MM.1S (cell line): ENCODE results near the gene TKFC.

Source experiments
- CTCF ChIP-seq: fragments of 300-600 bp; sonication (generic); IDR thresholded peaks from 2 replicates; pipeline ENCODE4 v1.5.1; 2016; ENCODE audit warnings: antibody characterized with exemption, low read length, mixed read lengths
- EZH2 ChIP-seq: fragments of 300-600 bp; sonication (generic); optimal IDR thresholded peaks from 2 replicates; pipeline ENCODE3; 2017; ENCODE audit warnings: low read depth, mild to moderate bottlenecking, antibody characterized with exemption, low read length, mixed read lengths

- TF ChIP-seq CTCF (no peak), EZH2 (no peak)
Measured at GRCh38 chr11:61298663-61299244, 34.3 kb upstream of the TKFC start.
